ENCODE data around the gene ZNF358. TPM values are rescaled to one million over a fixed set of nuclear protein-coding genes. Genes with fewer than 3 reads are reported as not detected.

ZNF358 gene
- total RNA-seq, 1 donor from 2014 or later, result 76.7 TPM

- no peak for DNase-seq (ENCODE audit: low spot score)
- intact Hi-C loops (cut with DNase I), result no loop called here
Observed at GRCh38 chr19:7549429-7550148, 33.7 kb downstream of the ZNF358 start.

- intact Hi-C loops (cut with DNase I), result no loop called here
- DNase-seq (ENCODE audit: low spot score), result no peak
Observed at GRCh38 chr19:7550169-7550770, 34.4 kb downstream of the ZNF358 start.

GRCh38 chr19:7550987-7551761 is 35.3 kb downstream of the ZNF358 start:
- no peak for DNase-seq (ENCODE audit: low spot score)
- intact Hi-C loops (cut with DNase I), result loop anchor here (1.0 kb wide), 1 partner anchor 16 kb away; the partner anchor contains the start of gene PNPLA6

GRCh38 chr19:7552781-7553180 is 36.9 kb downstream of the ZNF358 start:
- no peak for DNase-seq (ENCODE audit: low spot score)
- intact Hi-C loops (cut with DNase I), result no loop called here

GRCh38 chr19:7554565-7554964 is 38.7 kb downstream of the ZNF358 start:
- no peak for DNase-seq (ENCODE audit: low spot score)
- intact Hi-C loops (cut with DNase I), result no loop called here

GRCh38 chr19:7554990-7555864 is 39.3 kb downstream of the ZNF358 start:
- DNase-seq (ENCODE audit: low spot score), result no peak
- intact Hi-C loops (cut with DNase I), result no loop called here

- intact Hi-C loops (cut with DNase I), result no loop called here
- no peak for DNase-seq (ENCODE audit: low spot score)
Observed at GRCh38 chr19:7556696-7557315, 40.9 kb downstream of the ZNF358 start.

- intact Hi-C loops (cut with DNase I), result no loop called here
- no peak for DNase-seq (ENCODE audit: low spot score)
Observed at GRCh38 chr19:7558667-7559066, 42.8 kb downstream of the ZNF358 start.

GRCh38 chr19:7559102-7559501 is 43.2 kb downstream of the ZNF358 start:
- DNase-seq (ENCODE audit: low spot score), result no peak
- intact Hi-C loops (cut with DNase I), result no loop called here

GRCh38 chr19:7560255-7560654 is 44.4 kb downstream of the ZNF358 start:
- no peak for DNase-seq (ENCODE audit: low spot score)
- intact Hi-C loops (cut with DNase I), result no loop called here

GRCh38 chr19:7561325-7561724 is 45.4 kb downstream of the ZNF358 start:
- no peak for DNase-seq (ENCODE audit: low spot score)
- intact Hi-C loops (cut with DNase I), result no loop called here

- intact Hi-C loops (cut with DNase I), result no loop called here
- no peak for DNase-seq (ENCODE audit: low spot score)
Observed at GRCh38 chr19:7562646-7563393, 46.9 kb downstream of the ZNF358 start.

- intact Hi-C loops (cut with DNase I), result loop anchor here (5.0 kb wide), 1 partner anchor 112 kb away; the partner anchor contains the start of gene MCEMP1
Observed at GRCh38 chr19:7564866-7565265, 49.0 kb downstream of the ZNF358 start.

GRCh38 chr19:7565332-7565731 is 49.4 kb downstream of the ZNF358 start:
- DNase-seq (ENCODE audit: low spot score), result no peak
- intact Hi-C loops (cut with DNase I), result loop anchor here (5.0 kb wide), 1 partner anchor 112 kb away; the partner anchor contains the start of gene MCEMP1

More at GRCh38 chr19:7564866-7565265, 49.0 kb downstream of the ZNF358 start:
- no peak for DNase-seq (ENCODE audit: low spot score)
